Ovary (tissue), 9 donors: ENCODE measurements around the gene CACNA1D. TPM values are rescaled to one million over a fixed set of nuclear protein-coding genes. Genes with fewer than 3 reads are reported as not detected.

Experiments
- DNase-seq, 5 donors: peaks; one replicate each; pipeline ENCODE4 v3.0.0-alpha.2; 2019 to 2020
- H3K27ac ChIP-seq, 2 donors: fragments of 200-600 bp; one replicate each; pipeline versions ENCODE4 v1.5.1 to v1.8.0; 2019 to 2022
- H3K27me3 ChIP-seq: fragments of 200-600 bp; one replicate; pipeline ENCODE4 v1.8.0; 2022
- H3K36me3 ChIP-seq: fragments of 200-600 bp; sonication (generic); one replicate; pipeline ENCODE4 v1.5.1; 2019
- H3K4me1 ChIP-seq: one replicate; pipeline ENCODE4 v1.8.1; 2013; ENCODE audit warnings: mild to moderate bottlenecking, moderate library complexity; ENCODE audit not compliant: insufficient read depth
- H3K4me3 ChIP-seq: fragments of 200-600 bp; sonication (generic); one replicate; pipeline ENCODE4 v1.5.1; 2017
- H3K9me3 ChIP-seq, 2 donors: fragments of 200-600 bp in 1 of 2; sonication (generic) in 1 of 2; one replicate each; pipeline versions ENCODE4 v1.5.1 to v1.8.1; 2013 to 2019; ENCODE audit warnings: mild to moderate bottlenecking in 1 of 2, moderate library complexity in 1 of 2
- CTCF ChIP-seq, 3 donors: fragments of 450-650 bp in 2 of 3; fragments of 200-600 bp in 1 of 3; IDR thresholded peaks; one replicate each; pipeline versions ENCODE4 v1.5.1 to v1.8.0; 2016 to 2022; ENCODE audit warnings: antibody characterized with exemption in 3 of 3, mild to moderate bottlenecking in 1 of 3
- EP300 ChIP-seq: sonication (generic); formaldehyde crosslinking; IDR thresholded peaks from one replicate; pipeline ENCODE4 v1.6.1; 2017; ENCODE audit warnings: antibody characterized with exemption
- POLR2A ChIP-seq: fragments of 450-650 bp; IDR thresholded peaks from one replicate; pipeline ENCODE4 v1.6.1; 2017; ENCODE audit warnings: antibody characterized with exemption, mild to moderate bottlenecking, moderate library complexity
- WGBS, 3 donors: extraction: QIAGEN DNeasy Blood & Tissue Kit in 1 of 3; methylation state at CpG; one replicate each; pipeline versions ENCODE4 v1.1.5 to v1.1.7; 2013 to 2017; 5-methylcytosine and 5-hydroxymethylcytosine counted together
- intact Hi-C, 4 donors: fragments of 100-400 bp; cut with DNase I; formaldehyde crosslinking; loops; one replicate each; pipeline versions ENCODE4 v1.11.0 to v1.15.1; 2022 to 2023
- polyA plus RNA-seq, 2 donors: library from polyadenylated mRNA; stranded (reverse); fragments of 200-250 nt in 1 of 2; fragments of 350-450 nt in 1 of 2; fragmentation: Illumina TruSeq in 1 of 2; extraction: RNeasy Lipid Tissue Mini Kit (QIAGEN cat#74804) in 1 of 2; gene quantifications; one replicate each; pipeline ENCODE4 v1.2.3, GENCODE V29; 2013 to 2014
- total RNA-seq, 7 donors: library from RNA; depleted of rRNA in 2 of 7; stranded (reverse); fragments of >200 nt in 2 of 7; fragmentation: NEBNext Ultra II Directional in 3 of 7; extraction: Animal tissue kit (Norgen Biotek cat#: 25700) in 3 of 7; gene quantifications; one replicate each; pipeline versions ENCODE4 v1.1.0 to v1.2.4, GENCODE V29; 2016 to 2023
- donor health status: DM: no; HTN: no; CAD: no; lungs with moderate emphysema.
- donor health status: DM: no; HTN: no; CAD: no.
- donor health status: Bipolar disorder and iron deficiency.
- donor health status: DM: yes; HTN: yes; CAD: no.
- donor health status: DM: no; HTN: no; CAD: no.
- donor health status: DM: yes; HTN: yes; CAD: no.

CACNA1D gene
- total and polyA plus RNA-seq, 9 donors, result 0.23 to 9.3 (median 5.1) TPM

DNA sequence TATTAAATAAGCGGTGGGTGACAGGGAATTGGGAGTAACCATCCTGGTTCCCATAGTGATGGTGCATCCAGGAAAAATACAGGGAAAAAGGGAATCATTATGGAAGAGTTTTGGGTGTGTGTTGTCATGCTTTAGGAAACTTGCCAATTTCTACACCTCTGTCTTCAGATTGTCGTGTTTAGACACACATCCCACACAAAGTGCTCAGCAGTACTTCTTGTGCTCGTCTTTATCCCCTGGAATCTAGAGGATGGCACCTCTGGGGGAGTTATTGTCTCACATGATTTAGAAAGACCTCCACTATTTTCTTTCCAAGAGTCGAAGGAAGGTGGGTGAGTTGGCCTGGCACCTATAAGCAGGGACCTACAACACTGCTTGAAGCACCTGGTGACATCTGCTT is 35.8 kb downstream of the CACNA1D start:
- Histone ChIP-seq H3K27ac (no peak overlapping the region), H3K4me1 (no peaks in the 10 kb centered on the region), H3K27me3 (no peaks in the 10 kb centered on the region), H3K36me3 (no peaks in the 10 kb centered on the region), H3K9me3 (no peaks in the 10 kb centered on the region), H3K4me3 (no peak overlapping the region)
- intact Hi-C loops, result no loop called here
- WGBS, 3 donors, result 63 to 76% (median 68%) methylated on average over 4 of the region's 4 CpGs
- DNase-seq, result no peak
- no peak for TF ChIP-seq POLR2A
- TF ChIP-seq EP300, result no peak
- TF ChIP-seq CTCF (IDR thresholded peaks at IDR 0.05), result no peak

DNA sequence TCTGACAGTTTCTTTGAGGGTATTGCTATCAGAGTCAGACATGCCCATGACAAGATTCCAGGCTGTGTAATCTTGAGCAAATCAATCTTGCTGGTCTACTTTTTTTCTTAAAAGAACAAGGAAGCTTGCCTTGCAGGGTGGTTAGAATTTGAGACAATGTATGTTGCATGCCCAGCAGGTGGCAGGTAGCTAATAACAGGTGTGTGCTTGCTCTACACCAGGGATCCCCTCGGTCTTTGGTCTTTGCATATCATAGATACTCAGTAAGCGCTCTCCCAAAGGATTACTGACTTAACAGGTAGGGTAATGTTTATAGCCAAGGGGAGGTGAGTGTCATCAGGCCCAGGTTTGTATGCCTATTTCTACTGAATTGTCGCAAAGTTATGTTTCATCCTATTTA is 37.3 kb downstream of the CACNA1D start:
- H3K4me1 ChIP-seq, result no peaks in the 10 kb centered on the region
- no peak for TF ChIP-seq POLR2A
- TF ChIP-seq CTCF (IDR thresholded peaks at IDR 0.05), result no peak
- TF ChIP-seq EP300, result no peak
- no peak overlapping the region for H3K4me3 ChIP-seq
- H3K27me3 ChIP-seq, result no peaks in the 10 kb centered on the region
- intact Hi-C loops, result no loop called here
- WGBS, 3 donors, result 91 to 95% (median 91%) methylated on average over 3 of the region's 3 CpGs
- no peaks in the 10 kb centered on the region for H3K9me3 ChIP-seq
- no peak overlapping the region for H3K27ac ChIP-seq
- H3K36me3 ChIP-seq, result no peaks in the 10 kb centered on the region
- DNase-seq, result no peak

DNA sequence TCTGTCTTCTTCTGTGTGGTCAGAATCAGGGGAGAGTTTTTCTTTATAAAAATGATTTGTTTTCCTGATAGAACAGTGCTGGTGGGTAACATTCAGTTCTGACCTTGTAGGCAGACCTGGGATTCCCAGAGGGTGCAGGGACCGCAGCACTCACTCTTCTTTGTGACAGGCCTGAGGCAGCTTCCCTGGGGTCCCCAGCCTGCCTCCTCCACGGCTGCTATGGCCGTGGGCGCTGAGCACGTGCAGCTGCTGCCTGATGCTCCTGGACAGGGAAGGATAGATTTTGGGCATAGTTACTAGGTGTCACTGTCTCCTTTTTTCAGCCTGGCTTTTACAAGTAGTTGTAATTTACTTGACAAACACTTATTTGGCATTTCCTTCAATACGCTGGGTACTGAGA is 39.1 kb downstream of the CACNA1D start:
- Histone ChIP-seq H3K4me3 (no peak overlapping the region), H3K9me3 (no peaks in the 10 kb centered on the region), H3K4me1 (no peaks in the 10 kb centered on the region), H3K27me3 (no peaks in the 10 kb centered on the region), H3K36me3 (no peaks in the 10 kb centered on the region), H3K27ac (no peak overlapping the region)
- 85 to 90% (median 88%) methylated on average over 6 of the region's 6 CpGs for WGBS, 3 donors
- no peak for DNase-seq
- no peak for TF ChIP-seq POLR2A
- no peak for TF ChIP-seq EP300
- no peak for TF ChIP-seq CTCF (IDR thresholded peaks at IDR 0.05)
- intact Hi-C loops, result no loop called here

DNA sequence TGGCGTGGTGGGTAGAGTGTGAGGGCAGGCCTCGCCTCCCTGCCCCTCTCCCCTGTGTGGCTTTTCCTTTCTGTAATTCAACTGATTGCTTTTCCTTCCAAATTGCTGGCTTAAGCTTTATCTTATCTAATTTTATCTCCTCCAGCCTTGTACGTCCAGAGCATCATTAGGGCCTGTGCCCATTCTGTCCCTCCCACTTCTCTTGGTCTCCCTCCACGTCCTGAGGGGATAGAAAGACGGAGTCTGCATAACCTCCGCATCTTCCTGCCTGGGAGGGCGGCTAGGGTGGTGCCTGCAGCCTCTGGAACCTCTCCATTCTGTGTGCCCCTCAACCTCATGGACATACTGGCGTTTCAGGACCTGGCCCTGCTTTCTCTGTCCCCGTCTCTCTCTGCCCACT is 39.8 kb downstream of the CACNA1D start:
- DNase-seq, result no peak
- Histone ChIP-seq H3K9me3 (no peaks in the 10 kb centered on the region), H3K4me1 (no peaks in the 10 kb centered on the region), H3K4me3 (no peak overlapping the region), H3K36me3 (no peaks in the 10 kb centered on the region), H3K27me3 (no peaks in the 10 kb centered on the region), H3K27ac (no peak overlapping the region)
- intact Hi-C loops, result no loop called here
- 78 to 83% (median 83%) methylated on average over 9 of the region's 9 CpGs for WGBS, 3 donors
- TF ChIP-seq POLR2A, result no peak
- TF ChIP-seq EP300, result no peak
- TF ChIP-seq CTCF (IDR thresholded peaks at IDR 0.05), result no peak
